Keratinocyte (primary cell): ENCODE results near the gene PLXNB3. TPM values are rescaled to one million over a fixed set of nuclear protein-coding genes. Genes with fewer than 3 reads are reported as not detected.

Experiments
- DNase-seq: peaks from one replicate; pipeline ENCODE4 v3.0.0-alpha.2; 2011; ENCODE audit warnings: low read depth, missing footprints, low spot score
- FAIRE-seq: peaks from 2 replicates; lab custom pipeline; 2011; peaks lifted over from hg19 to GRCh38; lab: Jason Lieb, UNC
- H2AFZ ChIP-seq: 2 replicates; pipeline ENCODE4 v1.6.0; 2012; ENCODE audit warnings: low read length, control low read depth, inconsistent platforms; ENCODE audit not compliant: control insufficient read depth
- H3K27ac ChIP-seq: 2 replicates; pipeline ENCODE4 v1.5.1; 2011; ENCODE audit warnings: low read length; ENCODE audit not compliant: control insufficient read depth, insufficient read depth
- H3K27me3 ChIP-seq: 3 replicates; pipeline ENCODE4 v1.6.0; 2011; ENCODE audit warnings: low read length; ENCODE audit not compliant: control insufficient read depth, insufficient read depth; ENCODE audit errors: extremely low read depth
- H3K36me3 ChIP-seq, 2 experiments: 2 replicates in 1 of 2; 3 replicates in 1 of 2; pipeline ENCODE4 v1.5.1; 2011; ENCODE audit warnings: low read length in 2 of 2, mild to moderate bottlenecking in 1 of 2; ENCODE audit not compliant: control insufficient read depth in 2 of 2, insufficient read depth in 2 of 2; ENCODE audit errors: extremely low read depth in 1 of 2
- H3K4me1 ChIP-seq: 3 replicates; pipeline ENCODE4 v1.5.1; 2011; ENCODE audit warnings: low read length; ENCODE audit not compliant: control insufficient read depth, insufficient read depth; ENCODE audit errors: extremely low read depth
- H3K4me2 ChIP-seq: 3 replicates; pipeline ENCODE4 v1.6.0; 2011; ENCODE audit warnings: low read depth, low read length; ENCODE audit not compliant: control insufficient read depth, insufficient read depth; ENCODE audit errors: extremely low read depth
- H3K4me3 ChIP-seq, 3 experiments: fragments of 200-600 bp in 1 of 3; sonication (generic) in 1 of 3; 2 replicates in 2 of 3; 3 replicates in 1 of 3; pipeline ENCODE4 v1.5.1; 2011 to 2016; ENCODE audit warnings: low read length in 3 of 3, mild to moderate bottlenecking in 3 of 3, control low read depth in 2 of 3, inconsistent platforms in 1 of 3, low read depth in 1 of 3, mixed read lengths in 1 of 3, mixed run types in 1 of 3, moderate library complexity in 1 of 3; ENCODE audit not compliant: control insufficient read depth in 2 of 3, insufficient read depth in 2 of 3; ENCODE audit errors: extremely low read depth in 1 of 3
- H3K79me2 ChIP-seq: 2 replicates; pipeline ENCODE4 v1.6.0; 2012; ENCODE audit warnings: low read length; ENCODE audit not compliant: control insufficient read depth, insufficient read depth
- H3K9ac ChIP-seq: 3 replicates; pipeline ENCODE4 v1.6.0; 2011; ENCODE audit warnings: low read length; ENCODE audit not compliant: control insufficient read depth, insufficient read depth; ENCODE audit errors: extremely low read depth
- H3K9me1 ChIP-seq: 3 replicates; pipeline ENCODE4 v1.6.0; 2011; ENCODE audit warnings: low read length; ENCODE audit not compliant: control insufficient read depth, insufficient read depth; ENCODE audit errors: extremely low read depth
- H3K9me3 ChIP-seq: 2 replicates; pipeline ENCODE4 v1.5.1; 2012; ENCODE audit warnings: low read depth, low read length; ENCODE audit not compliant: control insufficient read depth
- H4K20me1 ChIP-seq: 3 replicates; pipeline ENCODE4 v1.6.0; 2011; ENCODE audit warnings: low read length; ENCODE audit not compliant: control insufficient read depth, insufficient read depth; ENCODE audit errors: extremely low read depth
- CTCF ChIP-seq, 3 experiments: IDR thresholded peaks in 1 of 3; conservative IDR thresholded peaks in 1 of 3; optimal IDR thresholded peaks in 1 of 3; 2 replicates in 2 of 3; 3 replicates in 1 of 3; pipeline versions ENCODE3 to v1.5.1; 2011; ENCODE audit warnings: low read length in 3 of 3, mild to moderate bottlenecking in 3 of 3, moderate library complexity in 2 of 3, control low read depth in 1 of 3, inconsistent platforms in 1 of 3; ENCODE audit not compliant: insufficient read depth in 2 of 3; ENCODE audit errors: extremely low read depth in 1 of 3
- EZH2 ChIP-seq: IDR thresholded peaks from one replicate; pipeline ENCODE4 v1.6.1; 2012; ENCODE audit warnings: inconsistent platforms, mild to moderate bottlenecking, low read length, moderate library complexity
- dilution Hi-C: fragments of 300-500 bp; cut with MboI; formaldehyde crosslinking; loops from one replicate; pipeline ENCODE4 v1.7.0; 2020; ENCODE audit warnings: low sequenced_read_pairs; ENCODE audit not compliant: extremely low pct_ligation_motif_present
- polyA plus RNA-seq, 5 experiments: library from polyadenylated mRNA; depleted of rRNA in 3 of 5; stranded (reverse) in 3 of 5; stranded (forward) in 1 of 5; unstranded in 1 of 5; fragments of >200 nt; gene quantifications; 1 replicate in 1 of 5; 2 replicates in 3 of 5; 3 replicates in 1 of 5; pipeline versions ENCODE4 v1.2.1 to v1.2.3, GENCODE V29; 2011 to 2012; ENCODE audit warnings: missing spikeins in 2 of 5, low read depth in 1 of 5, low replicate concordance in 1 of 5

The PLXNB3 gene
- polyA plus RNA-seq, 1 donor (not counting 4 experiments of a cell fraction or from before 2014, with no cell fraction given), result 7.2 TPM

GRCh38 chrX:153824348-153824747 is 60.3 kb downstream of the PLXNB3 start:
- no peak overlapping the region for H3K4me3 ChIP-seq
- H3K36me3 ChIP-seq, result no peaks in the 10 kb centered on the region
- no peaks in the 10 kb centered on the region for H3K4me1 ChIP-seq
- no peak overlapping the region for H3K4me2 ChIP-seq
- dilution Hi-C loops, result no loop called here
- no peaks in the 10 kb centered on the region for H3K9me1 ChIP-seq
- no peak overlapping the region for H2AFZ ChIP-seq
- TF ChIP-seq CTCF (optimal IDR thresholded peaks at IDR 0.05 in 1 of 3, IDR thresholded peaks at IDR 0.05 in 1 of 3, conservative IDR thresholded peaks at IDR 0.05 in 1 of 3; ENCODE audit: extremely low read depth in 1 of 3, insufficient read depth in 2 of 3, low read length in 3 of 3) (no peak), EZH2 (no peak)
- H3K27ac ChIP-seq, result no peak overlapping the region
- no peaks in the 10 kb centered on the region for H3K79me2 ChIP-seq
- no peak for FAIRE-seq
- H3K27me3 ChIP-seq, result peaks cover 22% of the 10 kb centered on the region
- H4K20me1 ChIP-seq, result no peaks in the 10 kb centered on the region
- H3K9ac ChIP-seq, result no peak overlapping the region
- no peak for DNase-seq
- no peaks in the 10 kb centered on the region for H3K9me3 ChIP-seq

GRCh38 chrX:153825042-153825441 is 61.0 kb downstream of the PLXNB3 start:
- dilution Hi-C loops, result no loop called here
- Histone ChIP-seq H3K9me3 (no peaks in the 10 kb centered on the region), H3K4me1 (no peaks in the 10 kb centered on the region), H4K20me1 (no peaks in the 10 kb centered on the region), H3K36me3 (no peaks in the 10 kb centered on the region), H2AFZ (no peak overlapping the region), H3K27ac (no peak overlapping the region), H3K27me3 (peaks cover 24% of the 10 kb centered on the region), H3K4me2 (no peak overlapping the region), H3K4me3 (no peak overlapping the region), H3K9ac (no peak overlapping the region), H3K79me2 (no peaks in the 10 kb centered on the region), H3K9me1 (no peaks in the 10 kb centered on the region)
- DNase-seq (no peak), FAIRE-seq (no peak)
- TF ChIP-seq CTCF (optimal IDR thresholded peaks at IDR 0.05 in 1 of 3, IDR thresholded peaks at IDR 0.05 in 1 of 3, conservative IDR thresholded peaks at IDR 0.05 in 1 of 3; ENCODE audit: extremely low read depth in 1 of 3, insufficient read depth in 2 of 3, low read length in 3 of 3) (no peak), EZH2 (no peak)

Other genes starting within 250 kb of the PLXNB3 start
- gene ATP2B3, start 246.6 kb upstream of the PLXNB3 start, polyA plus RNA-seq, result not detected in 3 replicates
- 31.1 to 36.4 TPM (median 33.5 TPM) in 3 replicates for gene CCNQ, start 165.1 kb upstream of the PLXNB3 start, polyA plus RNA-seq
- gene DUSP9, start 117.0 kb upstream of the PLXNB3 start, polyA plus RNA-seq, result 0.47 to 0.57 TPM (median 0.50 TPM) in 3 replicates
- gene PNCK, start 90.4 kb upstream of the PLXNB3 start, polyA plus RNA-seq, result 0.05 to 0.37 TPM (median 0.24 TPM) in 3 replicates
- 33.6 to 56.7 TPM (median 56.1 TPM) in 3 replicates for gene SLC6A8, start 76.3 kb upstream of the PLXNB3 start, polyA plus RNA-seq
- gene BCAP31, start 39.9 kb upstream of the PLXNB3 start, polyA plus RNA-seq, result 260 to 267 TPM (median 262 TPM) in 3 replicates
- 0.81 to 2.0 TPM (median 0.86 TPM) in 3 replicates for gene ABCD1, start 39.4 kb upstream of the PLXNB3 start, polyA plus RNA-seq
- gene SRPK3, start 16.8 kb downstream of the PLXNB3 start, polyA plus RNA-seq, result 0.08 to 0.21 TPM (median 0.10 TPM) in 3 replicates
- gene IDH3G, start 30.1 kb downstream of the PLXNB3 start, polyA plus RNA-seq, result 44.7 to 73.5 TPM (median 45.8 TPM) in 3 replicates
- gene SSR4, start 30.4 kb downstream of the PLXNB3 start, polyA plus RNA-seq, result 187 to 320 TPM (median 209 TPM) in 3 replicates
- 0.05 to 0.35 TPM (median 0.05 TPM) in 3 replicates for gene PDZD4, start 66.3 kb downstream of the PLXNB3 start, polyA plus RNA-seq
- gene L1CAM, start 121.9 kb downstream of the PLXNB3 start, polyA plus RNA-seq, result 18.2 to 31.1 TPM (median 23.3 TPM) in 3 replicates
- not detected in 3 replicates for gene AVPR2, start 140.4 kb downstream of the PLXNB3 start, polyA plus RNA-seq
- gene ARHGAP4, start 162.0 kb downstream of the PLXNB3 start, polyA plus RNA-seq, result 0.35 to 0.66 TPM (median 0.55 TPM) in 3 replicates
- gene NAA10, start 170.8 kb downstream of the PLXNB3 start, polyA plus RNA-seq, result 103 to 149 TPM (median 112 TPM) in 3 replicates
- 0.08 to 0.40 TPM (median 0.16 TPM) in 3 replicates for gene RENBP, start 180.4 kb downstream of the PLXNB3 start, polyA plus RNA-seq
- gene HCFC1, start 207.6 kb downstream of the PLXNB3 start, polyA plus RNA-seq, result 2.7 to 7.0 TPM (median 3.0 TPM) in 3 replicates
- 6.6 to 13.1 TPM (median 7.5 TPM) in 3 replicates for gene TMEM187, start 208.5 kb downstream of the PLXNB3 start, polyA plus RNA-seq